ENCODE data around the gene SDE2.
"Not testable (repeated sequence)": the region's sequence is repeated elsewhere in the genome, so short reads cannot be mapped to it uniquely, and the experiment has no call there.

The SDE2 gene

DNA sequence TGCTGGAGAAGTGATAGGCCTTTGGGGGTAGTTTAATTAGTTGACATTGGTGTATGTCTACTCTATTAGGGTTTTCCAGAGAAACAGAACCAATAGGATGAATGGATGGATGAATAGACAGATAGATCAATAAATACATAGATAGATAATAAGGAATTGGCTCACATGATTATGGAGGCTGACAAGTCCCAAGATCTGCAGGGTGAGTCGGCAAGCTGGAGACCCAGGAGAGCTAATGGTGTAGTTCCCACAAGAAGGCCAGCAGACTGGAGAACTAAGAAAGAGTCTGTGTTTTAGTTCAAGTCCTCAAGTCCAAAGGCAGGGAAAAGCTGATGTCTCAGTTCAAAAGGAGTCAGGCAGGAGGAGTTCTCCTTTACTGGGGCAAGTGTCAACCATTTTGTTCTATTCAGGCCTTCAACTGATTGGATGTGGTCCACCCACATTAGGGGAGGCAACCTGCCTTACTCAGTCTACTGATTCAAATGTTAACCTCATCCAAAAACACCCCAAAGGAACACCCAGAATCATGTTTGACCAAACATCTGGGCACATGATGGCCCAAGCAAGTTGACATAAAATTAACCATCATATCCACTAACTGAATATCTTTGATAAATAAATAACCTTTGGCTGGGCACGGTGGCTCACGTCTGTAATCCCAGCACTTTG is 4.5 kb upstream of the SDE2 start:
- no peaks in the 10 kb centered on the region for H3K36me3 ChIP-seq (ENCODE audit: insufficient read depth)
- no peak overlapping the region for H3K4me3 ChIP-seq (IDR thresholded peaks at IDR 0.05; ENCODE audit: insufficient read depth, low read depth, low read length)
- H3K79me2 ChIP-seq (ENCODE audit: insufficient read depth, low read depth), result peaks cover 5% of the 10 kb centered on the region
- H3K27me3 ChIP-seq (ENCODE audit: insufficient read depth, low read depth), result no peaks in the 10 kb centered on the region
- peaks cover 16% of the 10 kb centered on the region for H3K4me1 ChIP-seq (ENCODE audit: low read depth, poor library complexity, severe bottlenecking)
- TF ChIP-seq, protein P1, sequence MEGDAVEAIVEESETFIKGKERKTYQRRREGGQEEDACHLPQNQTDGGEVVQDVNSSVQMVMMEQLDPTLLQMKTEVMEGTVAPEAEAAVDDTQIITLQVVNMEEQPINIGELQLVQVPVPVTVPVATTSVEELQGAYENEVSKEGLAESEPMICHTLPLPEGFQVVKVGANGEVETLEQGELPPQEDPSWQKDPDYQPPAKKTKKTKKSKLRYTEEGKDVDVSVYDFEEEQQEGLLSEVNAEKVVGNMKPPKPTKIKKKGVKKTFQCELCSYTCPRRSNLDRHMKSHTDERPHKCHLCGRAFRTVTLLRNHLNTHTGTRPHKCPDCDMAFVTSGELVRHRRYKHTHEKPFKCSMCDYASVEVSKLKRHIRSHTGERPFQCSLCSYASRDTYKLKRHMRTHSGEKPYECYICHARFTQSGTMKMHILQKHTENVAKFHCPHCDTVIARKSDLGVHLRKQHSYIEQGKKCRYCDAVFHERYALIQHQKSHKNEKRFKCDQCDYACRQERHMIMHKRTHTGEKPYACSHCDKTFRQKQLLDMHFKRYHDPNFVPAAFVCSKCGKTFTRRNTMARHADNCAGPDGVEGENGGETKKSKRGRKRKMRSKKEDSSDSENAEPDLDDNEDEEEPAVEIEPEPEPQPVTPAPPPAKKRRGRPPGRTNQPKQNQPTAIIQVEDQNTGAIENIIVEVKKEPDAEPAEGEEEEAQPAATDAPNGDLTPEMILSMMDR (conservative IDR thresholded peaks at IDR 0.05; ENCODE audit: low read depth, low read length), result no peak
- no peak overlapping the region for H3K4me2 ChIP-seq
- no peak overlapping the region for H2AFZ ChIP-seq (ENCODE audit: low read depth)
- H4K20me1 ChIP-seq (ENCODE audit: insufficient read depth), result no peaks in the 10 kb centered on the region
- H3K27ac ChIP-seq, result no peak overlapping the region
- H3K9ac ChIP-seq, result no peak overlapping the region

- TF ChIP-seq, protein P1 (conservative IDR thresholded peaks at IDR 0.05; ENCODE audit: low read depth, low read length), result no peak
Observed at GRCh38 chr1:226002667-226003501, 3.7 kb upstream of the SDE2 start.

DNA sequence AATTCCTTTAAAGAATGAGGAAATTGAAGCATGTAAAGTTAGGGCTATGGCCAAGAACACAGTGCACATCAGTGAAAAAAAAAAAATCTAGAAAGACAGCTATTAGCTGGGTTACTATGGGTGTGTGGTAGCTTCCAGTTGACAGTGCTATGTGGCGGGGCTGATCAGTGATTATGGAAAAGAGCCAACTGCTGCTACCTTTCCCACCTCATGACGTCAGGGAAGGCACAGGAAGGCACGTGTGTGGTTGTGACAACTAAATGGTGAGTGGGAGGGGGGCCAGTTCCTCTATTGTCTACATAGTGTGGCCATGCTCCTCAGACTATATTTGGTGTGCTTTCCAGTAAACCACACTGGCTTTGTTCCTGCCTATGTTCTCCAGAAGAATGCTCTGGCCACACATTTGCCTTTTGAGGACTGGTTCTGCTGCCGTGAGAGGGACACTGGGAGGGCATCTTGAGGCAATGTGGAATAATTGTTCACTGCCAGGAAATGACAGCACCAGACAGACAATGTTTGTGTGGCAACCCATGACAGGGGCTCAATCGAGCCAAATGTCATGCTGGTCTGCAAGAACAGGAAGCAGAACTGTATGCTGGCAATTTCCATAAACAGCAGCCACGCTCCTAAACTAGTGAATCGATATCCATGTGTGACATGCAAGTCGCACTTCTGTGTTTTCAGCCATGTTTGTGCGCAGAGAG is 3.0 kb upstream of the SDE2 start:
- no peaks in the 10 kb centered on the region for H3K36me3 ChIP-seq (ENCODE audit: insufficient read depth)
- no peaks in the 10 kb centered on the region; the same call in 1 of the 2 replicates for H4K20me1 ChIP-seq (ENCODE audit: insufficient read depth)
- no peaks in the 10 kb centered on the region for H3K27me3 ChIP-seq (ENCODE audit: insufficient read depth, low read depth)
- TF ChIP-seq, protein P1 (conservative IDR thresholded peaks at IDR 0.05; ENCODE audit: low read depth, low read length), result no peak
- no peak overlapping the region for H3K4me2 ChIP-seq
- H3K4me1 ChIP-seq (ENCODE audit: low read depth, poor library complexity, severe bottlenecking), result peaks cover 27% of the 10 kb centered on the region
- H3K4me3 ChIP-seq (IDR thresholded peaks at IDR 0.05; ENCODE audit: insufficient read depth, low read depth, low read length), result no peak overlapping the region
- peaks cover 21% of the 10 kb centered on the region for H3K79me2 ChIP-seq (ENCODE audit: insufficient read depth, low read depth)
- no peak overlapping the region for H3K27ac ChIP-seq
- H3K9ac ChIP-seq, result no peak overlapping the region
- no peak overlapping the region for H2AFZ ChIP-seq (ENCODE audit: low read depth)

More at GRCh38 chr1:226002667-226003501, 3.7 kb upstream of the SDE2 start:
- H3K27ac ChIP-seq, result no peak overlapping the region
- no peaks in the 10 kb centered on the region for H4K20me1 ChIP-seq (ENCODE audit: insufficient read depth)
- H3K9ac ChIP-seq, result no peak overlapping the region
- H3K4me1 ChIP-seq (ENCODE audit: low read depth, poor library complexity, severe bottlenecking), result peaks cover 20% of the 10 kb centered on the region
- H2AFZ ChIP-seq (ENCODE audit: low read depth), result no peak overlapping the region
- H3K79me2 ChIP-seq (ENCODE audit: insufficient read depth, low read depth), result peaks cover 13% of the 10 kb centered on the region
- H3K27me3 ChIP-seq (ENCODE audit: insufficient read depth, low read depth), result no peaks in the 10 kb centered on the region
- H3K4me2 ChIP-seq, result no peak overlapping the region
- no peaks in the 10 kb centered on the region for H3K36me3 ChIP-seq (ENCODE audit: insufficient read depth)
- no peak overlapping the region for H3K4me3 ChIP-seq (IDR thresholded peaks at IDR 0.05; ENCODE audit: insufficient read depth, low read depth, low read length)

DNA sequence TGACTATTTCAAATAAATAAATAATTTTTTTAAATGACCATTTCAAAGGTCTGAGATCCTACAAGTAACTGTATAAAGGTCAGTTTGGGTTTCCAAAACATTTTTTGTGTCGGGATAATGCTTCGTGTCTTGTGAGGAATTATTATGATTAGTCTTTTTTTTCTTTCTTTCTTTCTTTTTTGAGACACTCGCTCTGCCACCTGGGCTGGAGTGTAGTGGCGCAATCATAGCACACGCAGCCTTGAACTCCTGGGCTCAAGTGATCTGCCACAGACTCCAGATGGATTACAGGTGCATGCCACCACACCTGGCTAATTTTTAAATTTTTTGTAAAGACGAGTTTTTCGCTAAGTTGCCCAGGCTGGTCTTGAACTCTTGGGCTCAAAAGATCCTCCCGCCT is 1.9 kb upstream of the SDE2 start:
- no peaks in the 10 kb centered on the region; the same call in 1 of the 2 replicates for H4K20me1 ChIP-seq (ENCODE audit: insufficient read depth)
- peak overlapping the region; percentile 98; the same call in 1 of the 2 replicates for H3K27ac ChIP-seq
- H3K36me3 ChIP-seq (ENCODE audit: insufficient read depth), result no peaks in the 10 kb centered on the region
- H3K27me3 ChIP-seq (ENCODE audit: insufficient read depth, low read depth), result no peaks in the 10 kb centered on the region
- peaks cover 31% of the 10 kb centered on the region for H3K79me2 ChIP-seq (ENCODE audit: insufficient read depth, low read depth)
- H2AFZ ChIP-seq (ENCODE audit: low read depth), result no peak overlapping the region
- H3K4me1 ChIP-seq (ENCODE audit: low read depth, poor library complexity, severe bottlenecking), result peaks cover 38% of the 10 kb centered on the region
- TF ChIP-seq, protein P1 (conservative IDR thresholded peaks at IDR 0.05; ENCODE audit: low read depth, low read length), result no peak
- H3K4me2 ChIP-seq, result peak overlapping the region; percentile 96; the same call in 1 of the 2 replicates
- no peak overlapping the region for H3K4me3 ChIP-seq (IDR thresholded peaks at IDR 0.05; ENCODE audit: insufficient read depth, low read depth, low read length)
- no peak overlapping the region for H3K9ac ChIP-seq

GRCh38 chr1:226000493-226001081 is 1.4 kb upstream of the SDE2 start:
- H3K9ac ChIP-seq, result peak overlapping the region; percentile 83
- H3K4me3 ChIP-seq (IDR thresholded peaks at IDR 0.05; ENCODE audit: insufficient read depth, low read depth, low read length); H3K36me3 ChIP-seq (ENCODE audit: insufficient read depth); H3K27me3 ChIP-seq (ENCODE audit: insufficient read depth, low read depth); H4K20me1 ChIP-seq (ENCODE audit: insufficient read depth): not testable (repeated sequence)
- H3K4me2 ChIP-seq, result peak overlapping the region; percentile 96
- peaks cover 43% of the 10 kb centered on the region for H3K4me1 ChIP-seq (ENCODE audit: low read depth, poor library complexity, severe bottlenecking)
- peak overlapping the region; percentile 98 for H3K27ac ChIP-seq
- peak overlapping the region; percentile 68 for H2AFZ ChIP-seq (ENCODE audit: low read depth)
- peaks cover 36% of the 10 kb centered on the region for H3K79me2 ChIP-seq (ENCODE audit: insufficient read depth, low read depth)

Data from KMS-11 (cell line).